K562 (cell line): ENCODE results near the gene XRCC3. TPM values are rescaled to one million over a fixed set of nuclear protein-coding genes. Genes with fewer than 3 reads are reported as not detected.

Experiments used
- ATAC-seq: fragments of 200-7000 bp; cut with Tn5 transposase; 3 replicates; pipeline ENCODE4 v1.9.1; 2020; ENCODE audit warnings: moderate library complexity
- BruUV-seq: library from RNA; stranded (reverse); fragments of 400-500 nt; replicated peaks from 2 replicates; lab custom pipeline; 2021; lab: Mats Ljungman, UMichigan
- CTCF ChIA-PET: fragments of 300-600 bp; formaldehyde crosslinking; extraction: SDS; loops from one replicate; lab custom pipeline; 2021; ENCODE audit warnings: low intra/inter-chr PET ratio; lab: Yijun Ruan, JAX
- POLR2A ChIA-PET: fragments of 300-600, 350-650 bp; sonication (Branson Sonifier 250); formaldehyde crosslinking; extraction: SDS; loops from one replicate; lab custom pipeline; 2021; ENCODE audit warnings: antibody characterized with exemption, inconsistent platforms; lab: Yijun Ruan, JAX
- DNase-seq, 4 experiments: peaks; one replicate each; pipeline versions ENCODE4 v3.0.0 to v3.0.0-alpha.2; 2011 to 2018; ENCODE audit warnings: low spot score in 3 of 4, mixed read lengths in 3 of 4; ENCODE audit errors: extremely low read depth in 1 of 4
- FAIRE-seq: peaks from 2 replicates; lab custom pipeline; 2011; peaks lifted over from hg19 to GRCh38; lab: Jason Lieb, UNC
- H2AFZ ChIP-seq: 2 replicates; pipeline ENCODE4 v1.6.0; 2011; ENCODE audit warnings: low read depth, low read length, control low read depth, inconsistent platforms
- H3K27ac ChIP-seq: fragments of 200-600 bp; 3 replicates; pipeline ENCODE4 v1.8.0; 2011; ENCODE audit warnings: low read depth, mild to moderate bottlenecking, control low read depth, inconsistent platforms, low read length, moderate library complexity, mixed read lengths; ENCODE audit errors: extremely low read depth
- H3K27me3 ChIP-seq, 2 experiments: fragments of 300-600 bp in 1 of 2; 2 replicates in 1 of 2; 3 replicates in 1 of 2; pipeline versions ENCODE4 v1.6.0 to v1.8.0; 2011; ENCODE audit warnings: inconsistent platforms in 2 of 2, low read length in 2 of 2, mild to moderate bottlenecking in 1 of 2, mixed read lengths in 1 of 2, moderate library complexity in 1 of 2; ENCODE audit not compliant: control insufficient read depth in 2 of 2, insufficient read depth in 2 of 2
- H3K36me3 ChIP-seq: fragments of 300-600 bp; 3 replicates; pipeline ENCODE4 v1.8.0; 2011; ENCODE audit warnings: mild to moderate bottlenecking, low read length, inconsistent platforms; ENCODE audit not compliant: control insufficient read depth, insufficient read depth
- H3K4me1 ChIP-seq, 2 experiments: fragments of 200-600 bp in 1 of 2; replicated peaks in 1 of 2; 2 replicates in 1 of 2; 3 replicates in 1 of 2; pipeline versions ENCODE4 v1.5.1 to v1.8.0; 2011; ENCODE audit warnings: inconsistent platforms in 2 of 2, low read length in 2 of 2, mild to moderate bottlenecking in 1 of 2, mixed read lengths in 1 of 2, moderate library complexity in 1 of 2; ENCODE audit not compliant: control insufficient read depth in 2 of 2, insufficient read depth in 2 of 2
- H3K4me2 ChIP-seq: 2 replicates; pipeline ENCODE4 v1.6.1; 2011; ENCODE audit warnings: low read length, control low read depth, inconsistent platforms, mixed read lengths; ENCODE audit not compliant: insufficient read depth
- H3K4me3 ChIP-seq: fragments of 200-600 bp; sonication (generic), shearing (Covaris generic); 2 replicates; pipeline ENCODE4 v1.5.1; 2016; ENCODE audit warnings: control low read depth, inconsistent platforms
- H3K79me2 ChIP-seq: fragments of 200-600 bp; 3 replicates; pipeline ENCODE4 v1.8.0; 2011; ENCODE audit warnings: low read length, inconsistent platforms; ENCODE audit not compliant: control insufficient read depth, insufficient read depth
- H3K9ac ChIP-seq, 2 experiments: 2 replicates each; pipeline versions ENCODE4 v1.6.0 to v1.6.1; 2011; ENCODE audit warnings: low read depth in 2 of 2, low read length in 2 of 2, control low read depth in 1 of 2, inconsistent platforms in 1 of 2, mild to moderate bottlenecking in 1 of 2, mixed read lengths in 1 of 2; ENCODE audit not compliant: insufficient read depth in 1 of 2
- H3K9me1 ChIP-seq: one replicate; pipeline ENCODE4 v1.6.0; 2011; ENCODE audit warnings: inconsistent platforms, mild to moderate bottlenecking, low read length, moderate library complexity; ENCODE audit not compliant: control insufficient read depth, insufficient read depth
- H3K9me3 ChIP-seq: replicated peaks from 2 replicates; pipeline ENCODE4 v1.5.1; 2011; ENCODE audit warnings: low read depth, low read length, inconsistent platforms; ENCODE audit not compliant: control insufficient read depth, insufficient read depth
- H4K20me1 ChIP-seq: replicated peaks from 2 replicates; pipeline ENCODE4 v1.6.1; 2011; ENCODE audit warnings: low read length, inconsistent platforms, mixed read lengths; ENCODE audit not compliant: control insufficient read depth, insufficient read depth
- CBFA2T2 ChIP-seq: fragments of 450-650 bp; conservative IDR thresholded peaks from 2 replicates; pipeline ENCODE4 v1.6.1; 2017; ENCODE audit warnings: mild to moderate bottlenecking
- MLLT1 ChIP-seq, 2 experiments: fragments of 450-650 bp; IDR thresholded peaks; 2 replicates each; pipeline ENCODE4 v1.6.1; 2016
- NCOA1 ChIP-seq: fragments of 450-650 bp; IDR thresholded peaks from 2 replicates; pipeline ENCODE4 v1.6.1; 2016; ENCODE audit warnings: low read depth
- RBM22 ChIP-seq: fragments of 200-400 bp; formaldehyde crosslinking; IDR thresholded peaks from 2 replicates; pipeline ENCODE4 v1.6.1; 2018; ENCODE audit warnings: low read length, low read depth; ENCODE audit not compliant: poor library complexity, severe bottlenecking
- SMAD2 ChIP-seq: fragments of 150-350 bp; IDR thresholded peaks from 2 replicates; pipeline ENCODE4 v1.6.1; 2014; ENCODE audit warnings: low read depth, mild to moderate bottlenecking, low read length
- SMARCC2 ChIP-seq: fragments of 450-650 bp; IDR thresholded peaks from 2 replicates; pipeline ENCODE4 v1.6.1; 2017; ENCODE audit warnings: antibody characterized with exemption, moderate library complexity, mild to moderate bottlenecking, low read depth
- TRIM28 ChIP-seq: fragments of 450-650 bp; IDR thresholded peaks from 2 replicates; pipeline ENCODE4 v1.6.1; 2017
- ZBTB17 ChIP-seq: fragments of 450-650 bp; formaldehyde crosslinking; IDR thresholded peaks from 2 replicates; pipeline ENCODE4 v1.4.0; 2020; ENCODE audit warnings: mild to moderate bottlenecking
- ZFP30 ChIP-seq: fragments of 250-450 bp; sonication (Bioruptor Pico); IDR thresholded peaks from 2 replicates; pipeline ENCODE4 v1.8.0; 2022; ENCODE audit warnings: moderate library complexity, mild to moderate bottlenecking, inconsistent platforms, borderline replicate concordance
- ZNF57 ChIP-seq: fragments of 450-650 bp; formaldehyde crosslinking; IDR thresholded peaks from 2 replicates; pipeline ENCODE4 v1.4.0; 2020; ENCODE audit warnings: mild to moderate bottlenecking, moderate library complexity
- WGBS: fragments of 100-300 bp; shearing (Covaris generic); methylation state at CpG from one replicate; pipeline ENCODE4 v1.1.6; 2016; ENCODE audit warnings: low coverage, mixed read lengths; ENCODE audit not compliant: insufficient coverage; ENCODE audit errors: missing lambda C conversion rate; 5-methylcytosine and 5-hydroxymethylcytosine counted together
- in situ Hi-C: fragments of 300-500 bp; cut with MboI; formaldehyde crosslinking; loops from 4 replicates; pipeline ENCODE4 v1.15.0; 2018; ENCODE audit warnings: inconsistent platforms, mixed read lengths
- intact Hi-C: fragments of 100-400 bp; cut with micrococcal nuclease; formaldehyde crosslinking; loops from 2 replicates; pipeline ENCODE4 v1.14.2; 2022
- polyA plus RNA-seq, 8 experiments: library from polyadenylated mRNA; depleted of rRNA in 4 of 8; stranded (reverse) in 5 of 8; unstranded in 3 of 8; fragments of >200 nt; fragmentation: Nextera tagmentation in 2 of 8; fragmentation: Illumina TruSeq in 1 of 8; extraction: Ambion mirVana in 2 of 8; extraction: Trizol in 1 of 8; gene quantifications; 2 replicates each; pipeline versions ENCODE4 v1.2.1 to v1.2.3, GENCODE V29; 2011 to 2014; ENCODE audit warnings: inconsistent platforms in 1 of 8, missing spikeins in 1 of 8
- total RNA-seq, 7 experiments: library from RNA; depleted of rRNA in 6 of 7; stranded (reverse); fragments of >200 nt in 6 of 7; fragmentation: Illumina TruSeq in 2 of 7; extraction: Trizol in 2 of 7; gene quantifications; 2 replicates each; pipeline versions ENCODE4 v1.2.1 to v1.2.3, GENCODE V29; 2011 to 2021; ENCODE audit warnings: low replicate concordance in 1 of 7
- TF ChIP-seq, protein P1 (sequence below): fragments of 250-450 bp; sonication (Bioruptor Pico); IDR thresholded peaks from 2 replicates; pipeline ENCODE4 v1.8.0; 2022; ENCODE audit warnings: moderate library complexity, mild to moderate bottlenecking, inconsistent platforms
- TF ChIP-seq, protein P2 (sequence below): fragments of 450-650 bp; IDR thresholded peaks from 2 replicates; pipeline ENCODE4 v1.6.1; 2017; ENCODE audit warnings: antibody characterized with exemption

Gene XRCC3
- total and polyA plus RNA-seq, 9 of the 15 experiments (the other 6 are each of a cell fraction or from before 2014, with no cell fraction given), result 0.34 to 59.3 (median 30.3) TPM

GRCh38 chr14:103676881-103677675 is 38.2 kb downstream of the XRCC3 start:
- FAIRE-seq, result no peak
- CTCF ChIA-PET, result no interaction called here
- no peaks in the 10 kb centered on the region for H3K79me2 ChIP-seq
- no peak overlapping the region for H2AFZ ChIP-seq
- TF ChIP-seq CBFA2T2, result no peak
- no peak for TF ChIP-seq TRIM28
- TF ChIP-seq RBM22, result no peak
- TF ChIP-seq ZNF57 (CRISPR knock-in tag), result no peak
- TF ChIP-seq NCOA1, result no peak
- TF ChIP-seq, protein P1, sequence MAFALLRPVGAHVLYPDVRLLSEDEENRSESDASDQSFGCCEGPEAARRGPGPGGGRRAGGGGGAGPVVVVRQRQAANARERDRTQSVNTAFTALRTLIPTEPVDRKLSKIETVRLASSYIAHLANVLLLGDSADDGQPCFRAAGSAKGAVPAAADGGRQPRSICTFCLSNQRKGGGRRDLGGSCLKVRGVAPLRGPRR (CRISPR knock-in tag), result no peak
- TF ChIP-seq SMAD2, result no peak
- TF ChIP-seq SMARCC2, result no peak
- TF ChIP-seq MLLT1 (IDR thresholded peaks at IDR 0.05), result no peak
- TF ChIP-seq ZBTB17, result no peak
- no peak for TF ChIP-seq ZFP30
- TF ChIP-seq, protein P2, sequence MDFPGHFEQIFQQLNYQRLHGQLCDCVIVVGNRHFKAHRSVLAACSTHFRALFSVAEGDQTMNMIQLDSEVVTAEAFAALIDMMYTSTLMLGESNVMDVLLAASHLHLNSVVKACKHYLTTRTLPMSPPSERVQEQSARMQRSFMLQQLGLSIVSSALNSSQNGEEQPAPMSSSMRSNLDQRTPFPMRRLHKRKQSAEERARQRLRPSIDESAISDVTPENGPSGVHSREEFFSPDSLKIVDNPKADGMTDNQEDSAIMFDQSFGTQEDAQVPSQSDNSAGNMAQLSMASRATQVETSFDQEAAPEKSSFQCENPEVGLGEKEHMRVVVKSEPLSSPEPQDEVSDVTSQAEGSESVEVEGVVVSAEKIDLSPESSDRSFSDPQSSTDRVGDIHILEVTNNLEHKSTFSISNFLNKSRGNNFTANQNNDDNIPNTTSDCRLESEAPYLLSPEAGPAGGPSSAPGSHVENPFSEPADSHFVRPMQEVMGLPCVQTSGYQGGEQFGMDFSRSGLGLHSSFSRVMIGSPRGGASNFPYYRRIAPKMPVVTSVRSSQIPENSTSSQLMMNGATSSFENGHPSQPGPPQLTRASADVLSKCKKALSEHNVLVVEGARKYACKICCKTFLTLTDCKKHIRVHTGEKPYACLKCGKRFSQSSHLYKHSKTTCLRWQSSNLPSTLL, result no peak
- ATAC-seq, result no peak
- H3K27ac ChIP-seq, result no peak overlapping the region
- no peaks in the 10 kb centered on the region for H3K9me1 ChIP-seq
- no TSS peak for BruUV-seq
- in situ Hi-C loops (loop anchor here (10.0 kb wide), 1 partner anchor 102 kb away; no protein-coding TSS in a partner anchor), intact Hi-C loops (no loop called here)
- WGBS, result 85% methylated on average over 15 of the region's 16 CpGs
- no peak overlapping the region for H3K9ac ChIP-seq
- POLR2A ChIA-PET, result interaction anchor here (0.6 to 1.2 kb wide), 3 partner anchors 17 to 53 kb away, joined by 3 to 4 read pairs (median 3); partner anchors contain the start of genes XRCC3 and ZFYVE21
- no peak overlapping the region for H3K4me3 ChIP-seq
- H3K36me3 ChIP-seq, result peaks cover 79% of the 10 kb centered on the region
- H3K4me2 ChIP-seq, result no peak overlapping the region
- H4K20me1 ChIP-seq, result no peaks in the 10 kb centered on the region
- H3K9me3 ChIP-seq, result no peaks in the 10 kb centered on the region
- H3K4me1 ChIP-seq, result no peaks in the 10 kb centered on the region
- H3K27me3 ChIP-seq, result no peaks in the 10 kb centered on the region
- DNase-seq, result no peak
